Stomach smooth muscle (tissue), 2 donors: ENCODE data around the gene EMILIN1.
A peak's percentile ranks its signal among the peaks of the same experiment; 100 is the strongest.

Experiments
- H3K27ac ChIP-seq: one replicate; pipeline ENCODE4 v1.7.0; 2013; ENCODE audit warnings: mild to moderate bottlenecking, low read length, inconsistent platforms
- H3K27me3 ChIP-seq, 2 donors: one replicate each; pipeline ENCODE4 v1.7.0; 2013; ENCODE audit warnings: low read length in 2 of 2; ENCODE audit not compliant: insufficient read depth in 2 of 2, control insufficient read depth in 1 of 2
- H3K36me3 ChIP-seq, 2 donors: one replicate each; pipeline ENCODE4 v1.7.0; 2013; ENCODE audit warnings: low read length in 2 of 2; ENCODE audit not compliant: control insufficient read depth in 2 of 2, insufficient read depth in 2 of 2
- H3K4me1 ChIP-seq: one replicate; pipeline ENCODE4 v1.7.0; 2013; ENCODE audit warnings: low read length; ENCODE audit not compliant: control insufficient read depth, insufficient read depth
- H3K4me3 ChIP-seq, 2 donors: one replicate each; pipeline ENCODE4 v1.7.0; 2013; ENCODE audit warnings: low read length in 2 of 2
- H3K9ac ChIP-seq, 2 donors: one replicate each; pipeline ENCODE4 v1.7.0; 2013; ENCODE audit warnings: low read length in 2 of 2, mild to moderate bottlenecking in 1 of 2
- H3K9me3 ChIP-seq, 2 donors: one replicate each; pipeline ENCODE4 v1.7.0; 2013; ENCODE audit warnings: low read length in 2 of 2; ENCODE audit not compliant: control insufficient read depth in 2 of 2
- donor health status: healthy.
- donor health status: Pancreatic carcinoma.

EMILIN1 gene

GRCh38 chr2:27127883-27128667, 49.7 kb downstream of the EMILIN1 start:
- Histone ChIP-seq H3K36me3 (peaks cover 21 to 28% of the 10 kb centered on the region in 2 donors), H3K4me1 (peaks cover 16% of the 10 kb centered on the region), H3K9ac (no peak overlapping the region), H3K27me3 (no peaks in the 10 kb centered on the region), H3K4me3 (no peak overlapping the region), H3K27ac (no peak overlapping the region), H3K9me3 (no peaks in the 10 kb centered on the region)

GRCh38 chr2:27128668-27129571, 50.5 kb downstream of the EMILIN1 start:
- Histone ChIP-seq H3K27ac (no peak overlapping the region), H3K27me3 (no peaks in the 10 kb centered on the region)

GRCh38 chr2:27130396-27130795, 52.0 kb downstream of the EMILIN1 start:
- peaks cover 18% of the 10 kb centered on the region for H3K4me1 ChIP-seq
- H3K27ac ChIP-seq: no peak overlapping the region
- peaks cover 21 to 28% of the 10 kb centered on the region in 2 donors for H3K36me3 ChIP-seq
- H3K9ac ChIP-seq: no peak overlapping the region
- no peak overlapping the region for H3K4me3 ChIP-seq
- no peaks in the 10 kb centered on the region for H3K27me3 ChIP-seq
- no peaks in the 10 kb centered on the region for H3K9me3 ChIP-seq

More at GRCh38 chr2:27128668-27129571, 50.5 kb downstream of the EMILIN1 start:
- Histone ChIP-seq H3K4me1 (peaks cover 18% of the 10 kb centered on the region), H3K9me3 (no peaks in the 10 kb centered on the region), H3K9ac (no peak overlapping the region), H3K36me3 (peaks cover 21 to 28% of the 10 kb centered on the region in 2 donors), H3K4me3 (no peak overlapping the region)

- Histone ChIP-seq H3K36me3 (peaks cover 21 to 28% of the 10 kb centered on the region in 2 donors), H3K27me3 (no peaks in the 10 kb centered on the region), H3K9me3 (no peaks in the 10 kb centered on the region), H3K27ac (no peak overlapping the region), H3K4me3 (no peak overlapping the region), H3K4me1 (peaks cover 18% of the 10 kb centered on the region), H3K9ac (no peak overlapping the region)
These were observed 53.0 kb downstream of the EMILIN1 start for GRCh38 chr2:27131429-27131828.

GRCh38 chr2:27133195-27133875, 54.9 kb downstream of the EMILIN1 start:
- H3K27ac ChIP-seq: no peak overlapping the region
- peak overlapping the region; percentile 87 to 90 for H3K9ac ChIP-seq

GRCh38 chr2:27133905-27134780, 55.7 kb downstream of the EMILIN1 start, which contains the start of gene PREB:
Gene PREB, minus strand, starts transcription at chr2:27134636. Its CDS starts 215 bp downstream, at chr2:27134421.
- H3K27me3 ChIP-seq: no peaks in the 10 kb centered on the region
- peaks cover 18 to 26% of the 10 kb centered on the region in 2 donors for H3K36me3 ChIP-seq
- peak within 1 kb of the TSS; percentile 71 for H3K27ac ChIP-seq

More at GRCh38 chr2:27133195-27133875, 54.9 kb downstream of the EMILIN1 start:
- Histone ChIP-seq H3K9me3 (no peaks in the 10 kb centered on the region), H3K4me1 (peaks cover 18% of the 10 kb centered on the region), H3K4me3 (peak overlapping the region; percentile 85 to 88), H3K36me3 (peaks cover 21 to 28% of the 10 kb centered on the region in 2 donors), H3K27me3 (no peaks in the 10 kb centered on the region)

GRCh38 chr2:27134781-27135477, 56.5 kb downstream of the EMILIN1 start:
- Histone ChIP-seq H3K27me3 (no peaks in the 10 kb centered on the region), H3K36me3 (peaks cover 13 to 24% of the 10 kb centered on the region in 2 donors), H3K4me3 (peak overlapping the region; percentile 85 to 88), H3K4me1 (peaks cover 18% of the 10 kb centered on the region), H3K9me3 (no peaks in the 10 kb centered on the region), H3K27ac (peak overlapping the region; percentile 71), H3K9ac (peak overlapping the region in 1 of 2 donors; percentile 87)

More at GRCh38 chr2:27133905-27134780, 55.7 kb downstream of the EMILIN1 start, which contains the start of gene PREB:
- peaks cover 18% of the 10 kb centered on the region for H3K4me1 ChIP-seq
- H3K9me3 ChIP-seq: no peaks in the 10 kb centered on the region
- peak within 1 kb of the TSS; percentile 87 to 90 for H3K9ac ChIP-seq
- H3K4me3 ChIP-seq: peak within 1 kb of the TSS; percentile 85 to 88

- no peak overlapping the region for H3K4me3 ChIP-seq
- no peaks in the 10 kb centered on the region for H3K9me3 ChIP-seq
- no peak overlapping the region for H3K9ac ChIP-seq
- no peak overlapping the region for H3K27ac ChIP-seq
- peaks cover 13 to 19% of the 10 kb centered on the region in 2 donors for H3K36me3 ChIP-seq
- H3K4me1 ChIP-seq: peaks cover 18% of the 10 kb centered on the region
- H3K27me3 ChIP-seq: no peaks in the 10 kb centered on the region
These were observed 57.1 kb downstream of the EMILIN1 start for GRCh38 chr2:27135478-27135955.
